ENCODE measurements around the gene PCSK2.

GRCh38 chr20:17439616-17440296 is 212.9 kb downstream of the PCSK2 start:
- TF ChIP-seq POLR2A (IDR thresholded peaks at IDR 0.05), result no peak
- no peak for TF ChIP-seq POLR2AphosphoS5 (IDR thresholded peaks at IDR 0.05)
- no peak for TF ChIP-seq CTCF (IDR thresholded peaks at IDR 0.05 in 8 of 11, conservative IDR thresholded peaks at IDR 0.05 in 3 of 11)

Measured in spleen (tissue), 7 donors.